Skeletal muscle satellite cell (primary cell): Measurements from ENCODE around the gene DCDC2. TPM values are rescaled to one million over a fixed set of nuclear protein-coding genes. Genes with fewer than 3 reads are reported as not detected.

ENCODE experiments used
- H3K27me3 ChIP-seq: 2 replicates; pipeline ENCODE4 v1.7.0; 2013; ENCODE audit warnings: low read length; ENCODE audit not compliant: control insufficient read depth, insufficient read depth
- H3K36me3 ChIP-seq: 2 replicates; pipeline ENCODE4 v1.7.0; 2013; ENCODE audit warnings: mild to moderate bottlenecking, control low read depth, low read length; ENCODE audit not compliant: insufficient read depth
- H3K4me1 ChIP-seq: 2 replicates; pipeline ENCODE4 v1.7.0; 2013; ENCODE audit warnings: low read length; ENCODE audit not compliant: control insufficient read depth, insufficient read depth
- H3K4me2 ChIP-seq: 2 replicates; pipeline ENCODE4 v1.7.0; 2013; ENCODE audit warnings: mild to moderate bottlenecking, low read length
- H3K4me3 ChIP-seq: 2 replicates; pipeline ENCODE4 v1.7.0; 2013; ENCODE audit warnings: low read length
- H3K9ac ChIP-seq: 2 replicates; pipeline ENCODE4 v1.7.0; 2013; ENCODE audit warnings: mild to moderate bottlenecking, low read depth, low read length, moderate library complexity
- H3K9me3 ChIP-seq: replicated peaks from 2 replicates; pipeline ENCODE4 v1.7.0; 2013; ENCODE audit warnings: mild to moderate bottlenecking, control low read depth, low read length
- small RNA-seq: library from RNA; depleted of rRNA; stranded (forward); fragments of <200 nt; gene quantifications from one replicate; pipeline ENCODE3, GENCODE V24; 2012

Gene DCDC2

DNA sequence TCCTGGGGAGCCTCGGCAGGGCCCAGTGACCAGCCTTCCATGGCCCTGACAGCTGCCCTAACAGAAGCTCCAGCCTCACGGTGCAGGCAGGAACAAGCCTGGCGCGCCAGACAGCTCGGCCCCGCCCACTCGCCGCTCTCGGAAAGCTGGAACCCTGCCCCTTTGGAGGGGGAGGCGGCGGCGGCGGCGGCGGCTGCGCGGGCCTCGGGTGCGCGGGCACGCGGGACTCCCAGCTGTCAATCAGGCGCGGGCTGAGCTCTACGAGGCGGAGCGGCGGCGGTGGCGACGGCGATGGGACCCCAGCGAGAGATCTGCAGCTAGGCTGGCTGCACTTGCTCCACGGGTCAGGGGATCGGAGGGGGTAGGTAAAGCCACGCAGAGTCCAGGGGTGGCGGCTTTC is 231.9 kb downstream of the DCDC2 start, which contains the start of gene NRSN1:
TSS of gene NRSN1 (plus strand) at position 236 of the 400 bp plus-strand sequence. CDS start 8,113 bp downstream, outside the sequence.
- Histone ChIP-seq H3K4me3 (no peak within 1 kb of the TSS), H3K4me1 (no peaks in the 10 kb centered on the region), H3K9me3 (no peaks in the 10 kb centered on the region), H3K4me2 (no peak within 1 kb of the TSS), H3K9ac (no peak within 1 kb of the TSS), H3K27me3 (no peaks in the 10 kb centered on the region), H3K36me3 (no peaks in the 10 kb centered on the region)

DNA sequence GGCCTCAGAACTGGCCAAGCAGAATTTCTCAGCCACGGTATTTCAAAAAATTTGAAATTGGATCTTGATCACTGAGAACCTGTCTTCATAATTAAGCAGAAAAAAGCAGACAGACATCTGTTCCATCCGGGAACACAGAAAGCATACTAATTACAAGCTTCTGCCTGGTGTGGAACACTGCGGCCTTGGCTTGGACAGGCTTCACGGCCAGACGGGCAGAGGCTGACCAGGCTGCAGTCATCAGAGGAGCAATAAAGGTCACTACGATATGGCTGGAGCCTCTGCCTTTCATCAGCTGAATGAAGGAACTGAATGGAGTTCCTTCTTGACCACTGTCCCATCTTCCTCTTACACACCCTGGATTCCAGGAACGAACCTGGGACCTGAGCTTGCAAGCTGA is 235.7 kb downstream of the DCDC2 start:
- Histone ChIP-seq H3K4me3 (no peak overlapping the region), H3K27me3 (no peaks in the 10 kb centered on the region), H3K36me3 (no peaks in the 10 kb centered on the region), H3K9ac (no peak overlapping the region), H3K4me2 (no peak overlapping the region), H3K4me1 (no peaks in the 10 kb centered on the region), H3K9me3 (peaks cover 2% of the 10 kb centered on the region)

Small RNAs within 50 kb of the gene (small RNA-seq; reads per million reads assigned to genes)
- 0.21 reads per million for gene RF00218
- gene RNU6-391P = not detected
